SK-N-MC (cell line): ENCODE measurements around the gene RNU5D-1.

Experiments
- DNase-seq: peaks from one replicate; pipeline ENCODE4 v3.0.0-alpha.2; 2011; ENCODE audit warnings: low read depth, low spot score
- H3K27ac ChIP-seq: fragments of 200-600 bp; sonication (generic); 2 replicates; pipeline ENCODE4 v1.5.1; 2016; ENCODE audit warnings: mixed run types
- H3K36me3 ChIP-seq: fragments of 200-600 bp; sonication (generic); 2 replicates; pipeline ENCODE4 v1.6.1; 2017; ENCODE audit warnings: antibody characterized with exemption, low read length, mixed read lengths; ENCODE audit not compliant: insufficient read depth
- H3K4me3 ChIP-seq: fragments of 200-600 bp; sonication (generic); 2 replicates; pipeline ENCODE4 v1.5.1; 2016
- H3K9ac ChIP-seq: fragments of 200-600 bp; sonication (generic); 2 replicates; pipeline ENCODE4 v1.8.0; 2017; ENCODE audit warnings: mixed run types, mixed read lengths; ENCODE audit not compliant: insufficient read length
- H3K9me3 ChIP-seq: fragments of 200-600 bp; sonication (generic); 2 replicates; pipeline ENCODE4 v1.6.1; 2017; ENCODE audit warnings: low read depth, mild to moderate bottlenecking, antibody characterized with exemption, low read length, moderate library complexity, mixed read lengths
- EZH2 ChIP-seq: fragments of 200-600 bp; sonication (generic); IDR thresholded peaks from one replicate; pipeline ENCODE4 v1.6.1; 2017; ENCODE audit warnings: antibody characterized with exemption
- FOXP2 ChIP-seq: optimal IDR thresholded peaks from 2 replicates; pipeline ENCODE3; 2011; ENCODE audit warnings: mild to moderate bottlenecking, moderate library complexity; ENCODE audit not compliant: insufficient read depth; ENCODE audit errors: extremely low read length, control extremely low read depth
- POLR2AphosphoS5 ChIP-seq: IDR thresholded peaks from 2 replicates; pipeline ENCODE4 v1.6.1; 2012; ENCODE audit warnings: mild to moderate bottlenecking, low read depth, low read length, borderline replicate concordance

The RNU5D-1 gene

DNA sequence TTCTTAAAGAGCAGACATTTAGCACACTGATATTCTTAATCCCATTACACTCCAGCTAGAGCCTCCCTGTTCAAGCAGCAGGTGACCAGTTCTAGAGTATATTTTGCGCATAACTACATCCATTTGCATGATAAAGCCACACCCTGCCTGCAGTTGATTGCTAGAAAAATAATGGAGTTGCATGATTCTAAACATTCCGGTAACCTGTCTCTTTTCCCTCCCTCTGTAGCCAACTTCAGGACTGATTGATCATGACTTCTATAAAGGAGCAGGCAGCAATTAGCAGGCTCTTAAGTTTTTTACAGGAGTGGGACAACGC, 41.6 kb downstream of the RNU5D-1 start:
- DNase-seq: no peak
- TF ChIP-seq POLR2AphosphoS5 (no peak), FOXP2 (no peak), EZH2 (no peak)

GRCh38 chr1:44688760-44689446, 42.1 kb downstream of the RNU5D-1 start:
- Histone ChIP-seq H3K4me3 (no peak overlapping the region), H3K9me3 (no peaks in the 10 kb centered on the region), H3K27ac (no peak overlapping the region), H3K9ac (no peak overlapping the region), H3K36me3 (no peaks in the 10 kb centered on the region)
- TF ChIP-seq POLR2AphosphoS5 (no peak), EZH2 (no peak), FOXP2 (no peak)
- DNase-seq: no peak

More for the DNA sequence above, 41.6 kb downstream of the RNU5D-1 start:
- H3K27ac ChIP-seq: no peak overlapping the region
- no peaks in the 10 kb centered on the region for H3K36me3 ChIP-seq
- H3K9me3 ChIP-seq: no peaks in the 10 kb centered on the region
- H3K9ac ChIP-seq: no peak overlapping the region
- H3K4me3 ChIP-seq: no peak overlapping the region

DNA sequence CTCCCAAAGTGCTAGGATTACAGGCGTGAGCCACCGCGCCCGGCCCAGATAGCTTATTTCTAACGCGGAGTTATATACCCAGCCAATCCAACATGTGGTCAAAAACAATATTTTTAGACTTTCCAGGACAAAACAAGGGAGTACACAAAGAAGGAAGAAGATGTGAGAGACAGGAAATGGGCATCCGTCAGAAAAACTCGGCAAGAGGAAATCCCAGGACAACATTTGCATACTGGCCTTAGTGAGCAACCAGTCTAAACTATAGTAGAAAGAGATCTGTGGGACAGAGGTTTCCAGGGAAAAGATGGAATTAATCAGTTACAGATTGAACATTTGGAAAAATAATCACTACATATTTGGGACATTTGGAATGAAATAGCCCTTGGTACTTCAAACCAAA, 45.1 kb downstream of the RNU5D-1 start:
- TF ChIP-seq FOXP2: no peak
- TF ChIP-seq EZH2: no peak
- no peak for TF ChIP-seq POLR2AphosphoS5
- no peaks in the 10 kb centered on the region for H3K9me3 ChIP-seq
- no peak for DNase-seq
- H3K4me3 ChIP-seq: no peak overlapping the region
- H3K9ac ChIP-seq: no peak overlapping the region
- H3K27ac ChIP-seq: no peak overlapping the region
- H3K36me3 ChIP-seq: no peaks in the 10 kb centered on the region

- no peak overlapping the region for H3K27ac ChIP-seq
- no peak overlapping the region for H3K4me3 ChIP-seq
- H3K36me3 ChIP-seq: no peaks in the 10 kb centered on the region
- no peak for DNase-seq
- no peak overlapping the region for H3K9ac ChIP-seq
- TF ChIP-seq POLR2AphosphoS5 (no peak), EZH2 (no peak), FOXP2 (no peak)
- H3K9me3 ChIP-seq: no peaks in the 10 kb centered on the region
Observed at GRCh38 chr1:44685218-44685617, 45.8 kb downstream of the RNU5D-1 start.

DNA sequence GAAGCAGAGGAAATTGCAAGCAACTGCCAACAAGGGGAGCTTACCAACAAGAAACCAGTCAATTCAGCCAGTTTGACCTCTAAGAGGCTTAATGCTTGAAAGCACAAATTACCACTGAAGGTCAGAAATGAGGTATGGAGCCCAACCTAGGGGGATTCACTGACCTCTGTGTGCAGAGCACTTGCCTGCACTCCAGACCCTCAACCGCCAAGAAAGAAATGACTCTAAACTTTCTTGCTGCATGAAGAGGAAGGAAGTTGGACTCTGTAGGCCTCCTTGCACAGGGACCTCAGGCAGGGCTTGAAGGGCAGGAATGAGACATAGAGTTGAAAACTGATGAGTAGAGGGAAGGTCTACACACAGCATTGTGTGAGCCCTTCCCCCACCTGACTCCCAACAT, 46.4 kb downstream of the RNU5D-1 start:
- no peak overlapping the region for H3K9ac ChIP-seq
- no peak overlapping the region for H3K27ac ChIP-seq
- TF ChIP-seq POLR2AphosphoS5: no peak
- TF ChIP-seq EZH2: no peak
- no peak for TF ChIP-seq FOXP2
- H3K4me3 ChIP-seq: no peak overlapping the region
- H3K36me3 ChIP-seq: no peaks in the 10 kb centered on the region
- DNase-seq: no peak
- H3K9me3 ChIP-seq: no peaks in the 10 kb centered on the region

DNA sequence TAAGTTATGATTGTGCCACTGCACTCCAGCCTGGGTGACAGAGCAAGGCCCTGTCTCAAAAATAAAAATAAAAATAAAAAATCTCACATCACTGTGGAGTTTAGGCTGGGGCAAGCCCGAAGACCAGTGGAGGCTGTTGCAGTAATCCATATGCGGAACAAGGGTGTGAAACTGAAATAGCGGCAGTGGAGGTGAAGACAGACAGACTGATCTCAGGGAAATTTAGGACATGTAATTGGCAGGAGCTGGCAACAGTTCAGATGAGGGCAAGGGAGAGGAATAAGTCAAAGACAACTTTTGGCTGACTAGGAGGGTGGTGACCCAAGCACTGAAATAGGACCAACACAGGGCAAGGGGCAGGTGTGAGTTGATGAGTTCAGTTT, 48.1 kb downstream of the RNU5D-1 start:
- H3K36me3 ChIP-seq: no peaks in the 10 kb centered on the region
- no peak for DNase-seq
- H3K9me3 ChIP-seq: no peaks in the 10 kb centered on the region
- H3K27ac ChIP-seq: no peak overlapping the region
- no peak overlapping the region for H3K4me3 ChIP-seq
- H3K9ac ChIP-seq: no peak overlapping the region
- TF ChIP-seq POLR2AphosphoS5: no peak
- TF ChIP-seq FOXP2: no peak
- TF ChIP-seq EZH2: no peak

DNA sequence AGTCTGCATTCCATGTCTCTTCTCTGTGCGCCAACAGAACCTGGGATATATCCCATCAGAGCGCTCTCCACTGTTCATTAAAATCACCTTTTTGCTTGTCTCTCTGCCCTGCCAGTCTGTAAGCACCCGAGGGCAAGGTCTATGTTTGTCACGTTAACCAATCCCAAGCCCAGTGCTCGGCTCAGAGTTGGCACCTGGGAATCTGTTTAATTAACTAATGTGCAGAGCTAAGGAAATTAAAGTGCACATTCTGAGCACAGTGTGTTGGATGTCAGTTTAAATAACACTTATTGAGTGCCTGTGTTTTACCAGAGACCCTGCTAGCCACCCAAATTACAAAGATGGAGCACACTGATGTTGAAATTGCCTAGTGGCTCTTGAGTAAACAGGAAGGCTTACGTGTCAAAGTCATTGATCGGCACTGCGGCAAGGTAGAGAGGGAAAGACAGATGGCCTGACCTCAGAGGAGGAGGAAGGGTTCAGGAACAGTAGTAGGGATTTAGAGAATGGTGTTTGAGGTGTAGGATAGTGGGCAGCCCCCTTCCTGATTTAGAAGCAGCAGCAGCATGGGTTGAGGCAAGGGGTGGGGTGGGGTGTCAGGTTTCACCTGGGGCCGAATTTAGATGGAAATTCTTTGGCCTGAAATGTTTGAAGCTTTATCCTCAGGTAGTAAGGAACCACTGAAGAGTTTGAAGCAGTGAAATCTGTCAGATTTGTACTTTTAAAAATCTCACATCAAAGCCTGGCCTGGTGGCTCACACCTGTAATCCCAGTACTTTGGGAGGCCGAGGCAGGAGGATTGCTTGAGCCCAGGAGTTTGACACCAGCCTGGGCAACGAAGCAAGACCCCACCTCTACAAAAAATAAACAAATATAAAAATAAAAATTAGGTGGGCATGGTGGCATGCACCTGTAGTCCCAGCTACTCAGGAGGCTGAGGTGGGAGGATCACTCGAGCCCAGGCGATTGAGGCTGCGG, 48.8 kb downstream of the RNU5D-1 start:
- no peak for DNase-seq
- Histone ChIP-seq H3K9me3 (no peaks in the 10 kb centered on the region), H3K4me3 (no peak overlapping the region), H3K36me3 (no peaks in the 10 kb centered on the region), H3K27ac (no peak overlapping the region), H3K9ac (no peak overlapping the region)
- TF ChIP-seq POLR2AphosphoS5: no peak
- TF ChIP-seq FOXP2: no peak
- TF ChIP-seq EZH2: no peak
